ENCODE data around the gene SPRY2. TPM values are rescaled to one million over a fixed set of nuclear protein-coding genes. Genes with fewer than 3 reads are reported as not detected.

Gene SPRY2
- total RNA-seq, 1 experiment from 2014 or later, result 7.2 TPM

DNA sequence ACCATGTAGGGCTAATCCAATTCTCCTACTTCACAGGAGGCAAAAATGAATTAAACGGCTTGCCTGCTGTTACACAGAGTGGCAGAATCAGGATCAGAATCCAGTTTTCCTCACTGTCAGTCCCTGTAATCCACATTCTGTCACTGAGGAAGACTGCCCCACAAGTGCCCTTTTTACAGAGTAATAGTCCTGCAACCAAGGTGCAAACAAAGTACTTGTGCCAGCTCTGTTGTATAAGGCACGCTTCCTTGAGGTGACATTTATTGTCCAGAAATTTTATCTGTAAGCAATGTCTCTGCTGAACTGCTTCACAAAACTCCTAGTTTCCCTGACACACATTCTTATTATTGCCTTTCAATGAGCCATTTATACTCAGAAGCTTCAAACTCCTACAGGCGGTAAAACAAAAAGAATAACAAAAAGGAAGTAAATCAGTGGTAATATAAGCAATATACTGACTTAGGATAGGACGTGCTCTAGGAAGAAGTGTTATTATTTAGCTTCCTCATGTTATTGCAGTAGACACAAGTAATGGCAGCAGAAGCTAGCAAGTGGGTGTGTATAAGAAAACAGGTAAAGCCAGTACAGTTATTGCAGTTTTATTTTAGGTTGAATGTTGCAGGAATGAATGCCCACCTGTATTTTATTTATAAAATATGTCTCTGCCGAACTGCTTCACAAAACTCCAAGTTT lies 28.8 kb downstream of the SPRY2 start:
- no TSS peak for BruUV-seq (replicated peaks)

More for the DNA sequence above, 28.8 kb downstream of the SPRY2 start:
- no peaks in the 10 kb centered on the region for H3K4me1 ChIP-seq (ENCODE audit: control insufficient read depth in 1 of 2, insufficient read depth in 2 of 2, low read length in 2 of 2)
- H3K27ac ChIP-seq (ENCODE audit: low read depth, low read length), result no peak overlapping the region
- no peak overlapping the region for H3K4me2 ChIP-seq (ENCODE audit: low read length)
- H3K9me2 ChIP-seq (ENCODE audit: insufficient read depth), result no peaks in the 10 kb centered on the region
- intact Hi-C loops (cut with micrococcal nuclease), result no loop called here
- H3K36me3 ChIP-seq (ENCODE audit: control insufficient read depth in 1 of 2, insufficient read depth in 2 of 2, low read length in 2 of 2), result no peaks in the 10 kb centered on the region
- no peak overlapping the region for H2AFZ ChIP-seq (ENCODE audit: low read depth, low read length, poor library complexity, severe bottlenecking)
- ChIA-PET CTCF (no interaction called here), RAD21 (ENCODE audit: low non-redundant PET in 1 of 2, low total read pairs in 2 of 2, uncharacterized antibody in 2 of 2, unreplicated experiment in 2 of 2) (no interaction called here), POLR2A (no interaction called here)
- no peak overlapping the region for H3K4me3 ChIP-seq (replicated peaks in 1 of 2; ENCODE audit: low read depth in 1 of 2, low read length in 2 of 2)
- no peak overlapping the region for H3K9ac ChIP-seq (ENCODE audit: low read length)
- ATAC-seq (no peak), DNase-seq (ENCODE audit: low read depth, low spot score) (no peak)
- no peak for TF ChIP-seq TCF7L2 (IDR thresholded peaks at IDR 0.05; ENCODE audit: borderline replicate concordance, extremely low read depth, insufficient read depth, insufficient read length)
- TF ChIP-seq RAD21 (IDR thresholded peaks at IDR 0.05; ENCODE audit: low read depth), result no peak
- TF ChIP-seq ELF1 (IDR thresholded peaks at IDR 0.05; ENCODE audit: borderline replicate concordance, low read depth), result no peak
- TF ChIP-seq SP1 (IDR thresholded peaks at IDR 0.05; ENCODE audit: low read depth), result no peak
- TF ChIP-seq ZNF274 (IDR thresholded peaks at IDR 0.05; ENCODE audit: low read depth, low read length), result no peak
- no peak for TF ChIP-seq FOSL1 (IDR thresholded peaks at IDR 0.05; ENCODE audit: low read depth)
- TF ChIP-seq, protein P1, sequence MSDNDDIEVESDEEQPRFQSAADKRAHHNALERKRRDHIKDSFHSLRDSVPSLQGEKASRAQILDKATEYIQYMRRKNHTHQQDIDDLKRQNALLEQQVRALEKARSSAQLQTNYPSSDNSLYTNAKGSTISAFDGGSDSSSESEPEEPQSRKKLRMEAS (IDR thresholded peaks at IDR 0.05), result no peak
- no peak for TF ChIP-seq CBX3 (IDR thresholded peaks at IDR 0.05; ENCODE audit: low read depth)
- TF ChIP-seq, protein P2, sequence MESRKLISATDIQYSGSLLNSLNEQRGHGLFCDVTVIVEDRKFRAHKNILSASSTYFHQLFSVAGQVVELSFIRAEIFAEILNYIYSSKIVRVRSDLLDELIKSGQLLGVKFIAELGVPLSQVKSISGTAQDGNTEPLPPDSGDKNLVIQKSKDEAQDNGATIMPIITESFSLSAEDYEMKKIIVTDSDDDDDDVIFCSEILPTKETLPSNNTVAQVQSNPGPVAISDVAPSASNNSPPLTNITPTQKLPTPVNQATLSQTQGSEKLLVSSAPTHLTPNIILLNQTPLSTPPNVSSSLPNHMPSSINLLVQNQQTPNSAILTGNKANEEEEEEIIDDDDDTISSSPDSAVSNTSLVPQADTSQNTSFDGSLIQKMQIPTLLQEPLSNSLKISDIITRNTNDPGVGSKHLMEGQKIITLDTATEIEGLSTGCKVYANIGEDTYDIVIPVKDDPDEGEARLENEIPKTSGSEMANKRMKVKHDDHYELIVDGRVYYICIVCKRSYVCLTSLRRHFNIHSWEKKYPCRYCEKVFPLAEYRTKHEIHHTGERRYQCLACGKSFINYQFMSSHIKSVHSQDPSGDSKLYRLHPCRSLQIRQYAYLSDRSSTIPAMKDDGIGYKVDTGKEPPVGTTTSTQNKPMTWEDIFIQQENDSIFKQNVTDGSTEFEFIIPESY (IDR thresholded peaks at IDR 0.05; ENCODE audit: extremely low read depth, insufficient replicate concordance, low read length), result no peak
- no peak for TF ChIP-seq SRF (IDR thresholded peaks at IDR 0.05; ENCODE audit: low read depth)
- no peaks in the 10 kb centered on the region for H3K79me2 ChIP-seq (ENCODE audit: insufficient read depth, low read length)
- H4K20me1 ChIP-seq (ENCODE audit: insufficient read depth), result no peaks in the 10 kb centered on the region
- no peaks in the 10 kb centered on the region for H3K27me3 ChIP-seq (ENCODE audit: insufficient read depth, low read length)
- no peaks in the 10 kb centered on the region for H3K9me3 ChIP-seq (ENCODE audit: control insufficient read depth in 1 of 2, insufficient read depth in 1 of 2, low read depth in 1 of 2, low read length in 2 of 2)

Measured in HCT116 (cell line).